ENCODE measurements around the gene ADORA1. TPM values are rescaled to one million over a fixed set of nuclear protein-coding genes. Genes with fewer than 3 reads are reported as not detected.

The ADORA1 gene
- total RNA-seq, 1 donor from 2014 or later, result 0.14 TPM

DNA sequence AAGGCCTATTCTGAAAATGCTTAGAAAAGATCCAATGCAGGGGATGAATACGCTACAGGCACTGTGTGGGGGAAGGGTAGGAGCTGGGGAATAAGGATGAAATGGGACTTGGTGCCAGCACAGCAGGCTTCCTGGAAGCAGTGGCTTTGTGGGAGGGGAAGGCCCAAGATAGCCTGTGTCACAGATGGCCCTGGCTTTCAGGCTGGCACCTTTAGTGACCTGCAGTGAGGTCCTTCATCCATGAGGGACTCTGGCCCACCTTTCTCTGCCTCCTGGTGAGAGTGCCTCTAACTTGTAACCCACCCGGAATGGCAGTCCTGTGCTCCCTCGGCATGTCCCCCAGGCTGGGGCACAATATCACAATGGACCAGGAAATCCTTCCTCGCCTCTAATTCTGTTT is 58.1 kb downstream of the ADORA1 start:
- Mint-ChIP-seq H3K27ac (no peak overlapping the region), H3K4me1 (ENCODE audit: low read depth) (peaks cover 2% of the 10 kb centered on the region), H3K4me3 (ENCODE audit: low read depth) (no peak overlapping the region), H3K9me3 (ENCODE audit: low read depth) (no peaks in the 10 kb centered on the region), H3K27me3 (peaks cover 100% of the 10 kb centered on the region), H3K36me3 (ENCODE audit: insufficient read depth) (no peaks in the 10 kb centered on the region)
- no peak for DNase-seq (ENCODE audit: low spot score, unreplicated experiment)
- TF ChIP-seq, protein P1, sequence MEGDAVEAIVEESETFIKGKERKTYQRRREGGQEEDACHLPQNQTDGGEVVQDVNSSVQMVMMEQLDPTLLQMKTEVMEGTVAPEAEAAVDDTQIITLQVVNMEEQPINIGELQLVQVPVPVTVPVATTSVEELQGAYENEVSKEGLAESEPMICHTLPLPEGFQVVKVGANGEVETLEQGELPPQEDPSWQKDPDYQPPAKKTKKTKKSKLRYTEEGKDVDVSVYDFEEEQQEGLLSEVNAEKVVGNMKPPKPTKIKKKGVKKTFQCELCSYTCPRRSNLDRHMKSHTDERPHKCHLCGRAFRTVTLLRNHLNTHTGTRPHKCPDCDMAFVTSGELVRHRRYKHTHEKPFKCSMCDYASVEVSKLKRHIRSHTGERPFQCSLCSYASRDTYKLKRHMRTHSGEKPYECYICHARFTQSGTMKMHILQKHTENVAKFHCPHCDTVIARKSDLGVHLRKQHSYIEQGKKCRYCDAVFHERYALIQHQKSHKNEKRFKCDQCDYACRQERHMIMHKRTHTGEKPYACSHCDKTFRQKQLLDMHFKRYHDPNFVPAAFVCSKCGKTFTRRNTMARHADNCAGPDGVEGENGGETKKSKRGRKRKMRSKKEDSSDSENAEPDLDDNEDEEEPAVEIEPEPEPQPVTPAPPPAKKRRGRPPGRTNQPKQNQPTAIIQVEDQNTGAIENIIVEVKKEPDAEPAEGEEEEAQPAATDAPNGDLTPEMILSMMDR (IDR thresholded peaks at IDR 0.05; ENCODE audit: unreplicated experiment), result no peak

DNA sequence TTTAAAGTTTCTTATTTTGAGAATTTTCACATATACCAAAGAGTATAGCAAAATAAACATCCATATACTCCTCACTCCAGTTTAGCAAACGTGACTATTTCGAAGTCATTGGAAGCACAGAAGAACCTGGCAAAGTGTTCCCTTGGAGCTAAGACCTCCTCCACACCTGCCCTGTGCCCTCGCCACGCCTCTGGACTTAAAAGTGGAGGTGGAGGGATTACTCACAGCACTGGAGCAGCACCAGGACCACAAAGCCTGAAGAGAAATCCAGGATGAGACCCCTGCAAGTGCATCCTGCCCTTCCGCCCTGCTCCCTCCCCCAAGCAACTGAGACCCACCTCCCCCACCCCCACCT is 58.5 kb downstream of the ADORA1 start:
- no peak for DNase-seq (ENCODE audit: low spot score, unreplicated experiment)
- Mint-ChIP-seq H3K4me3 (ENCODE audit: low read depth) (no peak overlapping the region), H3K4me1 (ENCODE audit: low read depth) (peaks cover 2% of the 10 kb centered on the region), H3K27me3 (peaks cover 98% of the 10 kb centered on the region), H3K9me3 (ENCODE audit: low read depth) (no peaks in the 10 kb centered on the region), H3K27ac (no peak overlapping the region), H3K36me3 (ENCODE audit: insufficient read depth) (no peaks in the 10 kb centered on the region)
- TF ChIP-seq, protein P1 (IDR thresholded peaks at IDR 0.05; ENCODE audit: unreplicated experiment), result no peak

DNA sequence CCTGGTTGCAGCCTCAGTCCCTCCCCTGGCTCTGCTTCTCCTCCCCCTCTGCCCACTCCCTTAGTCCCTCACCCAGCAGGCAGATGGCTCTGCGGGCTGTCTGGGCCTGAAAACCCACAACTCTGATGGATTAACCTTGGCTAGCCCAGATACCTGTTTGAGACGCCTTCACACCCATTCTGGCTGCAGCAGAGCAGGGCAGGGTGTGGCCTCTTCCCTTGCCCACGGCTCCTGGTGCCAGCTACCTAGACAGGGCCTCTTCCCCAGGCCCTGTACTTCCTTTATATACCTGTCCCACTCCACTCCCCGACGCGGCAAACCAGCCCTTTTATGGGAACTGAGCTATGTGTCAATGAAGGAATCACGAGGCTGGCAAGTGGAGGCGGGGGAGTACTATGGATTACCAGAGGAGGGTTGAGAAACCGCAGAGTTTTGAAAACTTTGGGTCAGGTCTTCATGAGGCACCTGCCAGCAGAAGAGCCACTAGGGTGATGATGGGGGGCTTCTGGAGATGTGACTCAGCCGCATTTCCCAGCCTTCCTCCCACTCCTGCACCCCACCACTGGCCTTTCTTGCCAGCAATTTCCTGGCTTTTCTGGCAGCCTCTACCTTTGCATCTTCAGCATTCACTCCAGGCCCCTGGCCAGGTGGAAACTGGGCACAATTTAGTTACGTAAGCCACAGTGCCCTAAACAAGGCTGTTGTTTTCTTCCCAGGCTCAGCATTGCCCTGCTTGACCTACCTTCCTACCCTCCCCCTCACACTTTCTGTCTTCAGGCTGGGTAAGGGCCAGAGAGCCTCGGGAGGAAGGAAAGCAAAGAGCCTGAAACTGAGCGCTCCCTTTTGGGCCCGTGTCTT is 59.1 kb downstream of the ADORA1 start, which contains the start of gene CHI3L1:
TSS of gene CHI3L1 (minus strand) at position 259 of the 858 bp plus-strand sequence. CDS start at position 178, 81 bp downstream.
- Mint-ChIP-seq H3K36me3 (ENCODE audit: insufficient read depth) (no peaks in the 10 kb centered on the region), H3K4me3 (ENCODE audit: low read depth) (no peak within 1 kb of the TSS), H3K27me3 (peaks cover 98% of the 10 kb centered on the region), H3K4me1 (ENCODE audit: low read depth) (peaks cover 2% of the 10 kb centered on the region), H3K9me3 (ENCODE audit: low read depth) (no peaks in the 10 kb centered on the region), H3K27ac (no peak within 1 kb of the TSS)
- TF ChIP-seq, protein P1 (IDR thresholded peaks at IDR 0.05; ENCODE audit: unreplicated experiment), result no peak
- DNase-seq (ENCODE audit: low spot score, unreplicated experiment), result no peak

DNA sequence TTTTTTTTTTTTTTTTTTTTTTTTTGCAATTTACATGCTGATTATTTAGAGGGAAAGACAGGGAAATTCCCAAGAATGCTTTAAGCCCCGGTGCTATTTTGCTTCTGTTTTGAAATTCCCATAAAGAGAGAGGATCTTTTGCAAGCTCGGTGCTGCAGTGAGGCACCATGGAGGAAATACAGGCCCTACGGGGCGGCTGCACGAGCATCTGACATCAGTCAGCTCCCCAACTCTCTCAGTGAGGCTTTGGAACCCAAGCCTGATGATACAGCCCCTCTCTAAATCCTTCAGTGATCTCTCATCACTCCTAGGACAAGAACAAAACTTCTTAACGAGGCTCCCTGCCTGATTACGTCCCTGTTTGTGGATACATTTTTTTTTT is 59.8 kb downstream of the ADORA1 start:
- DNase-seq (ENCODE audit: low spot score, unreplicated experiment), result no peak
- Mint-ChIP-seq H3K4me3 (ENCODE audit: low read depth) (no peak overlapping the region), H3K36me3 (ENCODE audit: insufficient read depth) (no peaks in the 10 kb centered on the region), H3K9me3 (ENCODE audit: low read depth) (no peaks in the 10 kb centered on the region), H3K27ac (no peak overlapping the region), H3K4me1 (ENCODE audit: low read depth) (peaks cover 2% of the 10 kb centered on the region), H3K27me3 (peaks cover 98% of the 10 kb centered on the region)
- TF ChIP-seq, protein P1 (IDR thresholded peaks at IDR 0.05; ENCODE audit: unreplicated experiment), result no peak

DNA sequence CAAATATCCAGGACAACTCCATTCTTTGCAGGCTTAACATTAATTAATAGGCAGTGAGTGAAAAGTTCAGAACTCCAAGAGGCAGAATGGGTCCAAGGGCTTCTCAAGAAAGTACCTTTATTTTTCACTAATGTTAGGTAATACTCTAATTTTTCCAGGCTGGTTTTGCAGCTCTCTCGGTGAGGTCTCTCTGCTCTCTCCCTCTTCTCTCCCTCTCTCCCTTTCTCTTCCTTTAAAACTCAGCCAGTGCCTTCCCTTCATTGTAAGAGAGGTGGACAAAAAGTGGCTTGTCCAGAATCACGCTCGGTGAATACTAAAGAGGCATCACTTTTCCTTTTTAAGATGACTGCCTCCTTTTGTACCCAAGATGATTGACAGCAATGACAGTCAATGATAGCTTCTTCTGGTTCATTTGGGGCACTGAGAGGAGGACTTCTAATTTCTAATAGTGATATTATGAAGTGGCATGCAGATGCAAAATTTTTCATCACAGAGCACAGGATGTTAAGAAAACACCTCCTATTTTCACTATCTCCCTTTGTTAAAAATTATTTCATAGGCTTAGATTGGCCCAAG is 60.3 kb downstream of the ADORA1 start:
- TF ChIP-seq, protein P1 (IDR thresholded peaks at IDR 0.05; ENCODE audit: unreplicated experiment), result no peak
- Mint-ChIP-seq H3K4me3 (ENCODE audit: low read depth) (no peak overlapping the region), H3K27ac (no peak overlapping the region), H3K36me3 (ENCODE audit: insufficient read depth) (no peaks in the 10 kb centered on the region), H3K9me3 (ENCODE audit: low read depth) (no peaks in the 10 kb centered on the region), H3K27me3 (peaks cover 98% of the 10 kb centered on the region), H3K4me1 (ENCODE audit: low read depth) (peaks cover 2% of the 10 kb centered on the region)
- no peak for DNase-seq (ENCODE audit: low spot score, unreplicated experiment)

Measured in progenitor cell of endocrine pancreas (in vitro differentiated cells).